HG03108 (cell line): ENCODE results near the gene SLC7A4.
"Not testable (repeated sequence)": the region's sequence is repeated elsewhere in the genome, so short reads cannot be mapped to it uniquely, and the experiment has no call there.

Experiments used
- ATAC-seq: cut with Tn5 transposase; IDR thresholded peaks from one replicate; pipeline ENCODE4 v1.9.1; 2021; ENCODE audit warnings: moderate library complexity; ENCODE audit not compliant: unreplicated experiment

Gene SLC7A4

GRCh38 chr22:21032037-21032867 is at the start of gene SLC7A4:
SLC7A4 (minus strand) TSS chr22:21032561; CDS start chr22:21031812, 749 bp downstream.
- ATAC-seq, result no peak

GRCh38 chr22:21080435-21081137 is 48.2 kb upstream of the SLC7A4 start:
- no peak for ATAC-seq

GRCh38 chr22:21079493-21079892 is 47.1 kb upstream of the SLC7A4 start:
- no peak for ATAC-seq

GRCh38 chr22:21078916-21079315 is 46.6 kb upstream of the SLC7A4 start:
- no peak for ATAC-seq

- ATAC-seq, result no peak
Measured at GRCh38 chr22:21077884-21078508, 45.6 kb upstream of the SLC7A4 start.

GRCh38 chr22:21076912-21077625 is 44.7 kb upstream of the SLC7A4 start:
- ATAC-seq, result no peak

- ATAC-seq, result no peak
Measured at GRCh38 chr22:21075516-21076138, 43.3 kb upstream of the SLC7A4 start.

- no peak for ATAC-seq
Measured at GRCh38 chr22:21074102-21074715, 41.8 kb upstream of the SLC7A4 start.

- no peak for ATAC-seq
Measured at GRCh38 chr22:21073482-21073881, 41.1 kb upstream of the SLC7A4 start.

GRCh38 chr22:21073023-21073422 is 40.7 kb upstream of the SLC7A4 start:
- ATAC-seq, result no peak

GRCh38 chr22:21071796-21072195 is 39.4 kb upstream of the SLC7A4 start:
- not testable (repeated sequence) for ATAC-seq

- no peak for ATAC-seq
Measured at GRCh38 chr22:21070690-21071615, 38.6 kb upstream of the SLC7A4 start.

GRCh38 chr22:21069375-21069774 is 37.0 kb upstream of the SLC7A4 start:
- no peak for ATAC-seq

- no peak for ATAC-seq
Measured at GRCh38 chr22:21068681-21069276, 36.4 kb upstream of the SLC7A4 start.

- no peak for ATAC-seq
Measured at GRCh38 chr22:21067901-21068680, 35.7 kb upstream of the SLC7A4 start.

- ATAC-seq, result no peak
Measured at GRCh38 chr22:21067075-21067900, 34.9 kb upstream of the SLC7A4 start.
